H1 (cell line): ENCODE measurements around the gene TLK1. TPM values are rescaled to one million over a fixed set of nuclear protein-coding genes. Genes with fewer than 3 reads are reported as not detected.

Experiments
- CTCF ChIA-PET: fragments of 300-600 bp; sonication (Branson Sonifier 250); formaldehyde crosslinking; loops from one replicate; lab custom pipeline; 2021; ENCODE audit not compliant: partially characterized antibody; lab: Charles Lee
- POLR2A ChIA-PET: fragments of 300-600 bp; sonication (Branson Sonifier 250); formaldehyde crosslinking; loops from one replicate; lab custom pipeline; 2021; ENCODE audit warnings: inconsistent platforms; ENCODE audit not compliant: partially characterized antibody; lab: Charles Lee
- DNase-seq, 2 experiments: peaks; one replicate each; pipeline versions ENCODE4 v3.0.0 to v3.0.0-alpha.2; 2010 to 2022; ENCODE audit warnings: low spot score in 2 of 2, low read depth in 1 of 2, mixed read lengths in 1 of 2
- FAIRE-seq: peaks from 2 replicates; lab custom pipeline; 2011; peaks lifted over from hg19 to GRCh38; lab: Jason Lieb, UNC
- H2AFZ ChIP-seq: 2 replicates; pipeline ENCODE4 v1.8.1; 2012; ENCODE audit warnings: low read length, inconsistent platforms
- H2AK5ac ChIP-seq: 2 replicates; pipeline ENCODE4 v1.6.1; 2013; ENCODE audit warnings: low read depth, low read length
- H2BK120ac ChIP-seq: replicated peaks from 2 replicates; pipeline ENCODE3; 2013; ENCODE audit warnings: low read depth, low read length, inconsistent platforms
- H2BK12ac ChIP-seq: 2 replicates; pipeline ENCODE4 v1.6.1; 2013; ENCODE audit warnings: low read depth, low read length
- H2BK15ac ChIP-seq: 2 replicates; pipeline ENCODE4 v1.6.1; 2013; ENCODE audit warnings: low read length
- H2BK20ac ChIP-seq: 2 replicates; pipeline ENCODE4 v1.6.1; 2013; ENCODE audit warnings: low read length
- H2BK5ac ChIP-seq: 2 replicates; pipeline ENCODE4 v1.6.1; 2013; ENCODE audit warnings: low read depth, low read length
- H3K14ac ChIP-seq: 2 replicates; pipeline ENCODE4 v1.6.1; 2013; ENCODE audit warnings: inconsistent platforms; ENCODE audit not compliant: insufficient read length
- H3K18ac ChIP-seq: 2 replicates; pipeline ENCODE4 v1.6.1; 2013; ENCODE audit warnings: low read length; ENCODE audit errors: extremely low read depth
- H3K23ac ChIP-seq: 2 replicates; pipeline ENCODE4 v1.6.1; 2013; ENCODE audit warnings: inconsistent platforms; ENCODE audit not compliant: insufficient read length
- H3K23me2 ChIP-seq: 2 replicates; pipeline ENCODE4 v1.6.1; 2013; ENCODE audit warnings: low read depth, low read length
- H3K27ac ChIP-seq: 2 replicates; pipeline ENCODE4 v1.6.1; 2011; ENCODE audit warnings: low read depth, low read length, inconsistent platforms
- H3K27me3 ChIP-seq, 4 experiments: replicated peaks in 1 of 4; 1 replicate in 1 of 4; 2 replicates in 3 of 4; pipeline versions ENCODE4 v1.6.1 to v1.8.1; 2011 to 2013; ENCODE audit warnings: low read length in 3 of 4, mild to moderate bottlenecking in 3 of 4, inconsistent platforms in 2 of 4, mixed read lengths in 2 of 4, moderate library complexity in 1 of 4; ENCODE audit not compliant: control insufficient read depth in 3 of 4, insufficient read depth in 3 of 4; ENCODE audit errors: extremely low read depth in 1 of 4
- H3K36me3 ChIP-seq, 4 experiments: 2 replicates each; pipeline versions ENCODE4 v1.6.1 to v1.8.1; 2011 to 2013; ENCODE audit warnings: mild to moderate bottlenecking in 4 of 4, low read length in 3 of 4, moderate library complexity in 2 of 4, control low read depth in 1 of 4, inconsistent platforms in 1 of 4; ENCODE audit not compliant: insufficient read depth in 4 of 4, control insufficient read depth in 2 of 4
- H3K4ac ChIP-seq: replicated peaks from 2 replicates; pipeline ENCODE3; 2013; ENCODE audit warnings: low read length, low read depth, mixed read lengths, inconsistent platforms; ENCODE audit not compliant: insufficient read length
- H3K4me1 ChIP-seq, 4 experiments: replicated peaks in 1 of 4; 1 replicate in 1 of 4; 2 replicates in 3 of 4; pipeline versions ENCODE4 v1.6.1 to v1.8.1; 2011 to 2013; ENCODE audit warnings: low read length in 3 of 4, inconsistent platforms in 2 of 4, mixed read lengths in 1 of 4; ENCODE audit not compliant: insufficient read depth in 4 of 4, control insufficient read depth in 3 of 4
- H3K4me2 ChIP-seq, 2 experiments: 2 replicates each; pipeline versions ENCODE4 v1.6.1 to v1.8.1; 2011 to 2013; ENCODE audit warnings: low read depth in 2 of 2, low read length in 2 of 2, control low read depth in 1 of 2, inconsistent platforms in 1 of 2, mild to moderate bottlenecking in 1 of 2; ENCODE audit not compliant: insufficient read depth in 1 of 2
- H3K4me3 ChIP-seq, 4 experiments: fragments of 200-600, 300-600 bp in 1 of 4; sonication (generic), shearing (Covaris generic), sonication (Bioruptor Twin) in 1 of 4; 2 replicates each; pipeline versions ENCODE4 v1.5.1 to v1.8.1; 2011 to 2016; ENCODE audit warnings: low read length in 4 of 4, low read depth in 3 of 4, control low read depth in 2 of 4, inconsistent platforms in 2 of 4, mild to moderate bottlenecking in 2 of 4, mixed read lengths in 1 of 4, moderate library complexity in 1 of 4; ENCODE audit not compliant: insufficient read depth in 2 of 4; ENCODE audit errors: extremely low read depth in 1 of 4
- H3K56ac ChIP-seq: replicated peaks from 2 replicates; pipeline ENCODE3; 2013; ENCODE audit warnings: low read depth, mild to moderate bottlenecking, mixed read lengths, low read length, inconsistent platforms; ENCODE audit not compliant: insufficient read length
- H3K79me1 ChIP-seq: 2 replicates; pipeline ENCODE4 v1.6.1; 2013; ENCODE audit warnings: low read depth, low read length, control low read depth
- H3K79me2 ChIP-seq, 2 experiments: 2 replicates each; pipeline versions ENCODE4 v1.6.1 to v1.8.1; 2012 to 2013; ENCODE audit warnings: low read length in 2 of 2, mild to moderate bottlenecking in 2 of 2, inconsistent platforms in 1 of 2; ENCODE audit not compliant: insufficient read depth in 2 of 2, control insufficient read depth in 1 of 2
- H3K9ac ChIP-seq, 4 experiments: replicated peaks in 1 of 4; 1 replicate in 1 of 4; 2 replicates in 3 of 4; pipeline versions ENCODE4 v1.6.1 to v1.8.1; 2011 to 2013; ENCODE audit warnings: low read depth in 3 of 4, low read length in 3 of 4, control low read depth in 2 of 4, mild to moderate bottlenecking in 2 of 4, moderate library complexity in 2 of 4, inconsistent platforms in 1 of 4; ENCODE audit errors: extremely low read depth in 1 of 4
- H3K9me3 ChIP-seq, 2 experiments: 2 replicates each; pipeline versions ENCODE4 v1.6.1 to v1.8.1; 2012 to 2013; ENCODE audit warnings: mild to moderate bottlenecking in 2 of 2, moderate library complexity in 2 of 2, control low read depth in 1 of 2, inconsistent platforms in 1 of 2, low read depth in 1 of 2, low read length in 1 of 2, mixed read lengths in 1 of 2; ENCODE audit not compliant: insufficient read depth in 2 of 2
- H4K20me1 ChIP-seq, 2 experiments: replicated peaks in 1 of 2; 2 replicates each; pipeline versions ENCODE3 to v1.8.1; 2011 to 2013; ENCODE audit warnings: inconsistent platforms in 2 of 2, low read length in 2 of 2, mild to moderate bottlenecking in 1 of 2; ENCODE audit not compliant: insufficient read depth in 2 of 2, control insufficient read depth in 1 of 2
- H4K5ac ChIP-seq: 2 replicates; pipeline ENCODE4 v1.6.1; 2013; ENCODE audit warnings: low read length, low read depth, mixed read lengths, inconsistent platforms; ENCODE audit not compliant: insufficient read length
- H4K8ac ChIP-seq: 2 replicates; pipeline ENCODE4 v1.8.0; 2013; ENCODE audit warnings: mild to moderate bottlenecking, moderate library complexity, low read length, inconsistent platforms; ENCODE audit not compliant: insufficient read depth; ENCODE audit errors: extremely low read depth
- H4K91ac ChIP-seq: replicated peaks from 2 replicates; pipeline ENCODE3; 2013; ENCODE audit warnings: low read length, mixed read lengths, inconsistent platforms; ENCODE audit not compliant: insufficient read length
- CHD1 ChIP-seq: IDR thresholded peaks from 2 replicates; pipeline ENCODE4 v1.6.1; 2012; ENCODE audit warnings: low read depth, low read length, improper control_type of control experiment
- CTBP2 ChIP-seq: IDR thresholded peaks from 2 replicates; pipeline ENCODE4 v1.7.0; 2011; ENCODE audit warnings: borderline replicate concordance, mild to moderate bottlenecking, moderate library complexity, mixed read lengths, low read length; ENCODE audit not compliant: insufficient read depth, insufficient read length
- EP300 ChIP-seq, 2 experiments: IDR thresholded peaks; 1 replicate in 1 of 2; 2 replicates in 1 of 2; pipeline ENCODE4 v1.6.1; 2011 to 2012; ENCODE audit warnings: low read depth in 2 of 2, low read length in 2 of 2, mild to moderate bottlenecking in 2 of 2, borderline replicate concordance in 1 of 2, inconsistent platforms in 1 of 2, moderate library complexity in 1 of 2
- FOSL1 ChIP-seq: IDR thresholded peaks from 2 replicates; pipeline ENCODE4 v1.6.1; 2011; ENCODE audit warnings: mild to moderate bottlenecking, low read depth, low read length, moderate library complexity; ENCODE audit not compliant: insufficient read depth
- POLR2AphosphoS5 ChIP-seq: IDR thresholded peaks from 2 replicates; pipeline ENCODE4 v1.6.1; 2011; ENCODE audit warnings: low read depth, low read length
- RBBP5 ChIP-seq: IDR thresholded peaks from 2 replicates; pipeline ENCODE4 v1.7.1; 2012; ENCODE audit warnings: low read depth, mild to moderate bottlenecking, inconsistent platforms, low read length, moderate library complexity, borderline replicate concordance
- SIN3A ChIP-seq, 2 experiments: IDR thresholded peaks in 1 of 2; conservative IDR thresholded peaks in 1 of 2; 2 replicates each; pipeline ENCODE4 v1.6.1; 2011 to 2012; ENCODE audit warnings: low read length in 2 of 2, improper control_type of control experiment in 1 of 2, low read depth in 1 of 2, mild to moderate bottlenecking in 1 of 2
- SP2 ChIP-seq: IDR thresholded peaks from 2 replicates; pipeline ENCODE4 v1.6.1; 2012; ENCODE audit warnings: mild to moderate bottlenecking, low read length, inconsistent platforms
- TAF7 ChIP-seq: optimal IDR thresholded peaks from 2 replicates; pipeline ENCODE3; 2011; ENCODE audit warnings: low read depth, mild to moderate bottlenecking, inconsistent platforms, low read length, moderate library complexity, borderline replicate concordance
- TCF12 ChIP-seq: IDR thresholded peaks from 2 replicates; pipeline ENCODE4 v1.6.1; 2011; ENCODE audit warnings: low read depth, mild to moderate bottlenecking, low read length
- YY1 ChIP-seq: IDR thresholded peaks from 2 replicates; pipeline ENCODE4 v1.6.1; 2011; ENCODE audit warnings: low read depth, mild to moderate bottlenecking, low read length
- WGBS, 2 experiments: shearing (Covaris generic) in 1 of 2; methylation state at CpG; one replicate each; pipeline versions ENCODE4 v1.1.6 to v1.1.7; 2013 to 2015; ENCODE audit warnings: low lambda C conversion rate in 2 of 2, mixed read lengths in 2 of 2, inconsistent platforms in 1 of 2, low coverage in 1 of 2, missing lambda C conversion rate in 1 of 2; ENCODE audit not compliant: insufficient replicate concordance in 2 of 2, insufficient coverage in 1 of 2, insufficient read length in 1 of 2; ENCODE audit errors: extremely low coverage in 1 of 2, missing lambda C conversion rate in 1 of 2; 5-methylcytosine and 5-hydroxymethylcytosine counted together
- polyA plus RNA-seq, 7 experiments: library from polyadenylated mRNA; depleted of rRNA in 3 of 7; stranded (reverse) in 5 of 7; unstranded in 2 of 7; fragments of >200 nt in 5 of 7; fragments of 200-250 nt in 2 of 7; gene quantifications; 1 replicate in 5 of 7; 2 replicates in 1 of 7; 4 replicates in 1 of 7; pipeline versions ENCODE4 v1.2.1 to v1.2.3, GENCODE V29; 2011 to 2013; ENCODE audit warnings: missing spikeins in 2 of 7, mixed read lengths in 2 of 7
- total RNA-seq: library from RNA; stranded (reverse); fragmentation: NEBNext Ultra II Directional; extraction: Animal tissue kit (Norgen Biotek cat#: 25700); gene quantifications from 2 replicates; pipeline ENCODE4 v1.2.1, GENCODE V29; 2021
- TF ChIP-seq, protein P1 (sequence below): IDR thresholded peaks from 2 replicates; pipeline ENCODE4 v1.6.1; 2011; ENCODE audit warnings: low read length, improper control_type of control experiment

Gene TLK1
- total and polyA plus RNA-seq, 2 of the 8 experiments (the other 6 are each of a cell fraction or from before 2014, with no cell fraction given) = 11.2 to 102 TPM

DNA sequence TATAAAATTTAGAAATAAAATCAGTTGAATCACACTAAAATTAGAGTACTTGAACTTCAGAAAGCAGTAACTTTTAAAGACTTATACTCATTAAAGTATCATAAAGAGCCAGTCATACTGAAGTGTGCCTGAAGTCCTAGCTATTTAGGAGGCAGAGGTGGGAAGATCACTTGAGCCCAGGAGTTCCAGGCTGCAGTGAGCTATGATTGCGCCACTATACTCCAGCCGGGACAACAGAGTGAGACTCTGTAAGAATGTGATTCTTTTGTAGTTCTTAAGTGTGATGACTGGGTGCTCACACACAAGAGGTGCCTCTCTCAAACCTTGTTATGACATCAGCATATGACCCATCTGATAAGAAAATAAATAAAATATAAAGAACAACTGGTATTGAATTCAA lies 14.6 kb downstream of the TLK1 start:
- H3K4ac ChIP-seq = no peak overlapping the region
- CTCF ChIA-PET = interaction anchor here (2.2 kb wide), 1 partner anchor 59 kb away, joined by 11 read pairs; no protein-coding TSS in a partner anchor
- DNase-seq (no peak), FAIRE-seq (no peak)
- no peaks in the 10 kb centered on the region for H3K23me2 ChIP-seq
- H3K4me3 ChIP-seq = no peak overlapping the region
- POLR2A ChIA-PET = interaction anchor here (2.2 kb wide), 1 partner anchor 13 kb away, joined by 14 read pairs; no protein-coding TSS in a partner anchor
- WGBS, 2 experiments = 98% methylated on average over 2 of the region's 2 CpGs; no CpG with 5 or more reads in 1 of the 2 experiments
- no peak for TF ChIP-seq CTBP2
- no peak for TF ChIP-seq FOSL1
- TF ChIP-seq, protein P1, sequence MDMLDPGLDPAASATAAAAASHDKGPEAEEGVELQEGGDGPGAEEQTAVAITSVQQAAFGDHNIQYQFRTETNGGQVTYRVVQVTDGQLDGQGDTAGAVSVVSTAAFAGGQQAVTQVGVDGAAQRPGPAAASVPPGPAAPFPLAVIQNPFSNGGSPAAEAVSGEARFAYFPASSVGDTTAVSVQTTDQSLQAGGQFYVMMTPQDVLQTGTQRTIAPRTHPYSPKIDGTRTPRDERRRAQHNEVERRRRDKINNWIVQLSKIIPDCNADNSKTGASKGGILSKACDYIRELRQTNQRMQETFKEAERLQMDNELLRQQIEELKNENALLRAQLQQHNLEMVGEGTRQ = no peak
- no peak for TF ChIP-seq SP2
- no peak for TF ChIP-seq CHD1
- no peak for TF ChIP-seq TAF7
- TF ChIP-seq RBBP5 = no peak
- TF ChIP-seq TCF12 = no peak
- no peak for TF ChIP-seq SIN3A (conservative IDR thresholded peaks at IDR 0.05 in 1 of 2, IDR thresholded peaks at IDR 0.05 in 1 of 2; ENCODE audit: low read depth in 1 of 2, low read length in 2 of 2)
- TF ChIP-seq YY1 = no peak
- no peak for TF ChIP-seq POLR2AphosphoS5
- TF ChIP-seq EP300 (IDR thresholded peaks at IDR 0.05; ENCODE audit: borderline replicate concordance in 1 of 2, low read depth in 2 of 2, low read length in 2 of 2) = no peak
- no peak overlapping the region for H3K23ac ChIP-seq
- no peak overlapping the region for H2AK5ac ChIP-seq
- H4K91ac ChIP-seq = no peak overlapping the region
- H2BK5ac ChIP-seq = no peak overlapping the region
- no peaks in the 10 kb centered on the region for H3K9me3 ChIP-seq
- H4K8ac ChIP-seq = no peak overlapping the region; the same call in 1 of the 2 replicates
- H3K4me2 ChIP-seq = no peak overlapping the region
- H3K36me3 ChIP-seq = no peaks in the 10 kb centered on the region
- no peak overlapping the region for H2BK15ac ChIP-seq
- peaks cover 0 to 10% (median 6%) of the 10 kb centered on the region in 4 experiments; a peak in 6 of 7 replicates for H3K4me1 ChIP-seq
- peaks cover 12 to 15% of the 10 kb centered on the region in 2 experiments for H4K20me1 ChIP-seq
- H3K9ac ChIP-seq = no peak overlapping the region
- no peak overlapping the region for H2BK120ac ChIP-seq
- H3K56ac ChIP-seq = no peak overlapping the region
- no peak overlapping the region for H3K27ac ChIP-seq
- H3K79me2 ChIP-seq = peaks cover 40 to 100% of the 10 kb centered on the region in 2 experiments
- H2AFZ ChIP-seq = no peak overlapping the region
- no peak overlapping the region for H3K18ac ChIP-seq
- no peak overlapping the region for H2BK20ac ChIP-seq
- H3K27me3 ChIP-seq = no peaks in the 10 kb centered on the region
- H3K14ac ChIP-seq = no peak overlapping the region
- no peak overlapping the region for H2BK12ac ChIP-seq
- no peak overlapping the region for H4K5ac ChIP-seq
- peaks cover 2% of the 10 kb centered on the region; the same call in 1 of the 2 replicates for H3K79me1 ChIP-seq
